ENCODE measurements around the gene RMC1. TPM values are rescaled to one million over a fixed set of nuclear protein-coding genes. Genes with fewer than 3 reads are reported as not detected.

RMC1 gene
- total RNA-seq, 1 donor from 2014 or later: 28.5 TPM

- Mint-ChIP-seq H3K9me3 (ENCODE audit: low read depth) (no peaks in the 10 kb centered on the region), H3K27ac (no peak overlapping the region), H3K4me1 (ENCODE audit: low read depth) (no peaks in the 10 kb centered on the region), H3K36me3 (ENCODE audit: insufficient read depth) (peaks cover 28% of the 10 kb centered on the region), H3K4me3 (ENCODE audit: low read depth) (no peak overlapping the region), H3K27me3 (no peaks in the 10 kb centered on the region)
- no peak for TF ChIP-seq CTCF (IDR thresholded peaks at IDR 0.05; ENCODE audit: unreplicated experiment)
- DNase-seq (ENCODE audit: low spot score, unreplicated experiment): no peak
Measured at GRCh38 chr18:23539296-23539695, 36.0 kb downstream of the RMC1 start.

GRCh38 chr18:23539911-23540525 lies 36.7 kb downstream of the RMC1 start:
- H3K9me3 Mint-ChIP-seq (ENCODE audit: low read depth): no peaks in the 10 kb centered on the region
- peaks cover 28% of the 10 kb centered on the region for H3K36me3 Mint-ChIP-seq (ENCODE audit: insufficient read depth)
- H3K27ac Mint-ChIP-seq: no peak overlapping the region
- TF ChIP-seq CTCF (IDR thresholded peaks at IDR 0.05; ENCODE audit: unreplicated experiment): no peak
- no peaks in the 10 kb centered on the region for H3K4me1 Mint-ChIP-seq (ENCODE audit: low read depth)
- no peaks in the 10 kb centered on the region for H3K27me3 Mint-ChIP-seq
- no peak overlapping the region for H3K4me3 Mint-ChIP-seq (ENCODE audit: low read depth)
- no peak for DNase-seq (ENCODE audit: low spot score, unreplicated experiment)

- Mint-ChIP-seq H3K4me3 (ENCODE audit: low read depth) (no peak overlapping the region), H3K27ac (no peak overlapping the region), H3K27me3 (no peaks in the 10 kb centered on the region), H3K36me3 (ENCODE audit: insufficient read depth) (peaks cover 28% of the 10 kb centered on the region), H3K4me1 (ENCODE audit: low read depth) (no peaks in the 10 kb centered on the region), H3K9me3 (ENCODE audit: low read depth) (no peaks in the 10 kb centered on the region)
- DNase-seq (ENCODE audit: low spot score, unreplicated experiment): no peak
- TF ChIP-seq CTCF (IDR thresholded peaks at IDR 0.05; ENCODE audit: unreplicated experiment): no peak
Measured at GRCh38 chr18:23540867-23541266, 37.6 kb downstream of the RMC1 start.

GRCh38 chr18:23541349-23542093 lies 38.2 kb downstream of the RMC1 start:
- Mint-ChIP-seq H3K27me3 (no peaks in the 10 kb centered on the region), H3K36me3 (ENCODE audit: insufficient read depth) (peaks cover 25% of the 10 kb centered on the region), H3K4me1 (ENCODE audit: low read depth) (no peaks in the 10 kb centered on the region), H3K4me3 (ENCODE audit: low read depth) (no peak overlapping the region), H3K9me3 (ENCODE audit: low read depth) (no peaks in the 10 kb centered on the region), H3K27ac (no peak overlapping the region)
- no peak for TF ChIP-seq CTCF (IDR thresholded peaks at IDR 0.05; ENCODE audit: unreplicated experiment)
- no peak for DNase-seq (ENCODE audit: low spot score, unreplicated experiment)

- no peaks in the 10 kb centered on the region for H3K9me3 Mint-ChIP-seq (ENCODE audit: low read depth)
- no peak for DNase-seq (ENCODE audit: low spot score, unreplicated experiment)
- no peak overlapping the region for H3K27ac Mint-ChIP-seq
- H3K4me3 Mint-ChIP-seq (ENCODE audit: low read depth): no peak overlapping the region
- peaks cover 25% of the 10 kb centered on the region for H3K36me3 Mint-ChIP-seq (ENCODE audit: insufficient read depth)
- no peak for TF ChIP-seq CTCF (IDR thresholded peaks at IDR 0.05; ENCODE audit: unreplicated experiment)
- no peaks in the 10 kb centered on the region for H3K4me1 Mint-ChIP-seq (ENCODE audit: low read depth)
- H3K27me3 Mint-ChIP-seq: no peaks in the 10 kb centered on the region
Measured at GRCh38 chr18:23542461-23542860, 39.1 kb downstream of the RMC1 start.
